ENCODE data around the gene TCTN1. TPM values are rescaled to one million over a fixed set of nuclear protein-coding genes. Genes with fewer than 3 reads are reported as not detected.

The TCTN1 gene
- total and polyA plus RNA-seq, 2 of the 8 experiments (the other 6 are each of a cell fraction or from before 2014, with no cell fraction given), result 14.7 to 16.4 TPM

DNA sequence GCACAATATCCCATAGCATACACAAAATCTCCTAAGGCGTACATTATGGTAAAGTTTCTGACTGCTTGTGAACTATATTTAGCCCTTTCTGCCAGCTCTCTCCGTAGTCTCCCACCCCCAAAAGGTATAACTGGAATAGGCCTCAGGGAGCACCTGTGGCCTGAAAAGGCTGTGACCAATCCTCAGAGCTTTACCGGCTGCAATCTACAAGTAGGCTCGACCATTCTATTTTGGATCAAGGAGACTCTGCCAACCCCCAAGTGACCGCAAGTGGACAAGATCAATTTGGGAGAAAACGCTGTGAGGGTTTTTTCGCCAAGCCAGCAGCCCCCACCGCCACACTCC lies 32.0 kb upstream of the TCTN1 start:
- Histone ChIP-seq H3K23ac (ENCODE audit: insufficient read length) (no peak overlapping the region), H4K20me1 (replicated peaks in 1 of 2; ENCODE audit: control insufficient read depth in 1 of 2, insufficient read depth in 2 of 2, low read length in 2 of 2) (peaks cover 7 to 23% of the 10 kb centered on the region in 2 experiments), H3K79me1 (ENCODE audit: low read depth, low read length) (peaks cover 10% of the 10 kb centered on the region), H3K36me3 (ENCODE audit: control insufficient read depth in 2 of 4, insufficient read depth in 4 of 4, low read length in 3 of 4) (no peaks in the 10 kb centered on the region), H3K4me1 (replicated peaks in 1 of 4; ENCODE audit: control insufficient read depth in 3 of 4, insufficient read depth in 4 of 4, low read length in 3 of 4) (peaks cover 0 to 12% (median 7%) of the 10 kb centered on the region in 4 experiments; a peak in 5 of 7 replicates), H4K5ac (ENCODE audit: insufficient read length, low read depth, low read length) (no peak overlapping the region), H3K23me2 (ENCODE audit: low read depth, low read length) (peaks cover 10% of the 10 kb centered on the region), H2BK15ac (ENCODE audit: low read length) (no peak overlapping the region), H3K4me3 (ENCODE audit: extremely low read depth in 1 of 4, insufficient read depth in 2 of 4, low read depth in 3 of 4, low read length in 4 of 4) (peak overlapping the region; percentile 71 to 95 (median 84)), H3K18ac (ENCODE audit: extremely low read depth, low read length) (no peak overlapping the region; the same call in none of the 2 replicates), H2BK12ac (ENCODE audit: low read depth, low read length) (no peak overlapping the region), H3K56ac (replicated peaks; ENCODE audit: insufficient read length, low read depth, low read length) (peak overlapping the region; percentile 39), H3K9me3 (ENCODE audit: insufficient read depth in 2 of 2, low read depth in 1 of 2, low read length in 1 of 2) (no peaks in the 10 kb centered on the region), H4K8ac (ENCODE audit: extremely low read depth, insufficient read depth, low read length) (no peak overlapping the region), H3K4me2 (ENCODE audit: insufficient read depth in 1 of 2, low read depth in 2 of 2, low read length in 2 of 2) (peak overlapping the region; percentile 87 to 99), H2AK5ac (ENCODE audit: low read depth, low read length) (no peak overlapping the region), H3K14ac (ENCODE audit: insufficient read length) (no peak overlapping the region), H3K79me2 (ENCODE audit: control insufficient read depth in 1 of 2, insufficient read depth in 2 of 2, low read length in 2 of 2) (peaks cover 14 to 55% of the 10 kb centered on the region in 2 experiments), H2BK120ac (replicated peaks; ENCODE audit: low read depth, low read length) (no peak overlapping the region), H4K91ac (replicated peaks; ENCODE audit: insufficient read length, low read length) (no peak overlapping the region), H3K27me3 (replicated peaks in 1 of 4; ENCODE audit: control insufficient read depth in 3 of 4, extremely low read depth in 1 of 4, insufficient read depth in 3 of 4, low read length in 3 of 4) (no peaks in the 10 kb centered on the region; a peak in 1 of 7 replicates), H3K4ac (replicated peaks; ENCODE audit: insufficient read length, low read depth, low read length) (no peak overlapping the region), H2BK20ac (ENCODE audit: low read length) (no peak overlapping the region), H3K27ac (ENCODE audit: low read depth, low read length) (no peak overlapping the region), H2BK5ac (ENCODE audit: low read depth, low read length) (no peak overlapping the region), H3K9ac (replicated peaks in 1 of 4; ENCODE audit: extremely low read depth in 1 of 4, low read depth in 3 of 4, low read length in 3 of 4) (peak overlapping the region; percentile 55 to 71 (median 64); a peak in 6 of 7 replicates), H2AFZ (ENCODE audit: low read length) (no peak overlapping the region)
- CTCF ChIA-PET (ENCODE audit: partially characterized antibody), result interaction anchor here (0.8 to 1.4 kb wide), 3 partner anchors 16 to 69 kb away, joined by 3 to 4 read pairs (median 3); no protein-coding TSS in a partner anchor
- WGBS, 2 experiments (ENCODE audit: extremely low coverage in 1 of 2, insufficient coverage in 1 of 2, insufficient read length in 1 of 2, insufficient replicate concordance in 2 of 2, low coverage in 1 of 2, low lambda C conversion rate in 2 of 2, missing lambda C conversion rate in 1 of 2), result 12% methylated on average over 8 of the region's 8 CpGs; no CpG with 5 or more reads in 1 of the 2 experiments
- POLR2A ChIA-PET (ENCODE audit: partially characterized antibody), result interaction anchor here (0.7 to 1.8 kb wide), 4 partner anchors 15 to 112 kb away, joined by 3 to 6 read pairs (median 4); partner anchors contain the start of gene TCTN1
- no peak for FAIRE-seq
- DNase-seq (ENCODE audit: low read depth in 1 of 2, low spot score in 2 of 2), result no peak
- TF ChIP-seq CBX8 (IDR thresholded peaks at IDR 0.05; ENCODE audit: borderline replicate concordance, low read depth, low read length), result no peak
- TF ChIP-seq, protein P1, sequence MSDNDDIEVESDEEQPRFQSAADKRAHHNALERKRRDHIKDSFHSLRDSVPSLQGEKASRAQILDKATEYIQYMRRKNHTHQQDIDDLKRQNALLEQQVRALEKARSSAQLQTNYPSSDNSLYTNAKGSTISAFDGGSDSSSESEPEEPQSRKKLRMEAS (IDR thresholded peaks at IDR 0.05), result no peak
- no peak for TF ChIP-seq SIN3A (conservative IDR thresholded peaks at IDR 0.05 in 1 of 2, IDR thresholded peaks at IDR 0.05 in 1 of 2; ENCODE audit: low read depth in 1 of 2, low read length in 2 of 2)
- TF ChIP-seq EGR1 (IDR thresholded peaks at IDR 0.05; ENCODE audit: borderline replicate concordance, low read depth, low read length), result no peak
- no peak for TF ChIP-seq YY1 (IDR thresholded peaks at IDR 0.05; ENCODE audit: low read depth, low read length)
- no peak for TF ChIP-seq RAD21 (IDR thresholded peaks at IDR 0.05 in 1 of 2, conservative IDR thresholded peaks at IDR 0.05 in 1 of 2; ENCODE audit: low read depth in 2 of 2, low read length in 2 of 2)
- no peak for TF ChIP-seq BCL11A (IDR thresholded peaks at IDR 0.05; ENCODE audit: low read depth in 2 of 2, low read length in 2 of 2)
- TF ChIP-seq CREB1 (IDR thresholded peaks at IDR 0.05), result no peak
- TF ChIP-seq, protein P2, sequence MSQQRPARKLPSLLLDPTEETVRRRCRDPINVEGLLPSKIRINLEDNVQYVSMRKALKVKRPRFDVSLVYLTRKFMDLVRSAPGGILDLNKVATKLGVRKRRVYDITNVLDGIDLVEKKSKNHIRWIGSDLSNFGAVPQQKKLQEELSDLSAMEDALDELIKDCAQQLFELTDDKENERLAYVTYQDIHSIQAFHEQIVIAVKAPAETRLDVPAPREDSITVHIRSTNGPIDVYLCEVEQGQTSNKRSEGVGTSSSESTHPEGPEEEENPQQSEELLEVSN (IDR thresholded peaks at IDR 0.05), result no peak
- TF ChIP-seq RXRA (IDR thresholded peaks at IDR 0.05; ENCODE audit: insufficient read depth, low read depth, low read length), result no peak
- no peak for TF ChIP-seq BRCA1 (IDR thresholded peaks at IDR 0.05; ENCODE audit: low read depth, low read length)
- TF ChIP-seq KDM5A (IDR thresholded peaks at IDR 0.05; ENCODE audit: low read length), result no peak
- no peak for TF ChIP-seq TAF1 (IDR thresholded peaks at IDR 0.05; ENCODE audit: low read depth, low read length)

Measured in H1 (cell line).